GM18907 (cell line): Measurements from ENCODE around the gene ELN.
"Not testable (repeated sequence)": the region's sequence is repeated elsewhere in the genome, so short reads cannot be mapped to it uniquely, and the experiment has no call there.

Experiments used
- ATAC-seq: cut with Tn5 transposase; IDR thresholded peaks from one replicate; pipeline ENCODE4 v1.9.1; 2021; ENCODE audit warnings: mild to moderate bottlenecking, moderate library complexity; ENCODE audit not compliant: unreplicated experiment

Gene ELN

DNA sequence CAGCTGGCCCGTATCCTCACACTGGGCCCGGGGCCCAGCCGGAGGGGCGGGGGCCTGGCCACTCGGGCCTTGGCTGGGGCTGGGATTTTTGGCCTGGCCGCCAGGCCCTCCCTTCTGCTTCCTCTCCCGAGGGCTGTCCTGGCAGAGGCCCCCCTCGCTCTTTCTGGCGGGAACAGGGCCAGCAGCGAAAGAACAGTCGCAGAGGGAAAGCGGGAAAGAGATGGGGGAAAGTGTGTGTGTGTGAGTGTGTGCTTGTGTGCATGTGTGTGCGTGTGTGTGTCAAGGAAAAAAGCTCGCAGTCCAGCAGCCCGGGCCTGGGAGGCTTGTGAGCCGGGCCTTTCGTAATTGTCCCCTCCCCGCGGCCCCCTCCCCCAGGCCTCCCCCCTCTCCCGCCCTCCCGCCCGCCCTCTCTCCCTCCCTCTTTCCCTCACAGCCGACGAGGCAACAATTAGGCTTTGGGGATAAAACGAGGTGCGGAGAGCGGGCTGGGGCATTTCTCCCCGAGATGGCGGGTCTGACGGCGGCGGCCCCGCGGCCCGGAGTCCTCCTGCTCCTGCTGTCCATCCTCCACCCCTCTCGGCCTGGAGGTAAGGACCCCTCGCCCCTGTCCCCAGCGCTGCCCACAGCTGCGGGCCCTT, at the start of gene ELN:
Gene ELN, plus strand, starts transcription at position 491 of the 638 bp plus-strand sequence. Its CDS starts 15 bp downstream, at position 506.
- no peak for ATAC-seq

DNA sequence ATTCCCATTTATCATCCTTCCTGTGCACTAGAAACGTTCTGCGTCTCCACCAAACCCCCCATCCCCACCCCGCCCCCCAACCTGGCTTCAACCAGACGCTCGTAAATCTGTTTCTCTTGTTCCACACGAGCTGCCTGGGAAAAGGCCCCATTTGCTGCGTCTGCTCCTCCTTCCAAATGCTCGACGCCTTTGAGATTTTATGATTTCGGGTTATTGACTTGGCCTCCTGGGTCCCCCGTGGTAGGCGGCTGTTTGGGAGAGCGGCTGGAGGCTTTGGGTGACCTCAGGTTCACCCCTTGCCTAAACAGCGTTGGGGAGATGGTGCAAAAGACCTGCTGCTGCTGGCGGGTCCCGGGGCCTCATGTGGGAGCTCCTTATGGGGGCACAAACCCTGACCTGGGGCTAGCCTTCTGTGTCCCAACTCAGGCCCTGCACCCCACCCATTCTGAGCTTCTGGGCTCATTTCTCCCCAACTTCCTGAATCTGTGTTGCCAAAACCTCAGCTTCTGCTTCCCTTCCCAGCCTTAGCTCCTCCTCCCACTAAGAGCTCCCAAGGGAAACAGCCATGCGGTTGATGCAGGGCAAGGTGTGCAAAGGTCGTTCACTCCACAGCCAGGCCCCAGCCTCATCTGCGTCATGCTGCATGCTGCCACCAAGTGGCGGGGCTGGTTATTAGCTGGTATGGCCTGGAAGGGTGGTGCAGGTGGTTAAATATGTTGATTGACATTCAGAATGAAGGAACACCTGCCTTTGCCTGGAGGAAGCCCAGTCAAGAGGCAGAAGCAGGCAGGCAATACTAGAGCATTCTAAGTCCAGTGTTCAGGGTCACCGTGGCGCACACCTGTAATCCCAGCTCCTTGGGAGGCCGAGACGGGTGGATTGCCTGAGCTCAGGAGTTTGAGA, 49.1 kb upstream of the ELN start:
- no peak for ATAC-seq

DNA sequence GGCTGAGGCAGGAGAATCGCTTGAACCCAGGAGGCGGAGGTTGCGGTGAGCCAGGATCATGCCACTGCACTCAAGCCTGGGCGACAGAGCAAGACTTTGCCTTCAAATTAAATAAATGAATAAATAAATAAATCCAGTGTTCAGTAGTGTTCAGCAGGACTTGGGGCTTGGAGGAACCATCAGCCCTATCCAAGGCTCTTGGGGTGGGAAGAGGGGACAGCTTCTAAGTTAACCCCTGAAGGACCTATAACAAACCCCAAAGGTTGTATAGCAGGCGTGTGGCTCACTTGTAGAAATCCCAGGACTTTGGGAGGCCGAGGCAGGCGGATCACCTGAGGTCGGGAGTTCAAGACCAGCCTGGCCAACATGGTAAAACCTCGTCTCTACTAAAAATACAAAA, 48.3 kb upstream of the ELN start:
- not testable (repeated sequence) for ATAC-seq

DNA sequence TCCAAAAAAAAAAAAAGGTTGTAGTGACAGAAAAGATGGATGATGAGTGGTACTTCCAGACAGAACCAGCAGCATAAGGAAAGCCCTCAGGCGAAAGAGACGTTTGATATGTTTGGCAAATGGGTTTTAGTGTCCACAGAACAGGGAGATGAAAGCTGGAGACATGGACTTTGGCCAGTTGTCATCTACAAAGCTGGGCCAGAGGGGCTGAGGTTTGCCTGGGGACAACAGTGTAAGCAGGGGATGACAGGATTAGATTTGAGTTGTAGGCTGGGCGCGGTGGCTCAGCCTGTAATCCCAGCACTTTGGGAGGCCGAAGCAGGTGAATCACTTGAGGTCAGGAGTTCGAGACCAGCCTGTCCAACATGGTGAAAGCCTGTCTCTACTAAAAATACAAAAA, 47.8 kb upstream of the ELN start:
- ATAC-seq: no peak

DNA sequence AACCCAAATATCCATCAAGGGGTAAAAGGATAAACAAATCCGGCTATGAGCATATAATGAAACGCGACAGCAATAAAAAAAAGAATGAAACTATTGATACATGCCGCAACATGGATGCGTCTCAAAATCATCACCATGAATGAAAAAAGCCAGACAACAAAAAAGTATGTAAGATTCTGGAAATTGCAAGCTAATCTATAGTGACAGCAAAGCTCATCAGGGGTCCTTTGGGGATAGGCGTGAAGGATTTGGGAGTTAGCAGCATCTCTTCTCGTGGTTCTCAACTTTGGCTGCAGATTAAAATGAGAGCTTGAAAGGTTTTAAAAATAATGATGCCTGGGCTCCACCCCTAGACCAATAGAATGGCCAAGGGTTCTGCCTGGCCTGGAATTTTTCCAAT, 46.0 kb upstream of the ELN start:
- no peak for ATAC-seq

DNA sequence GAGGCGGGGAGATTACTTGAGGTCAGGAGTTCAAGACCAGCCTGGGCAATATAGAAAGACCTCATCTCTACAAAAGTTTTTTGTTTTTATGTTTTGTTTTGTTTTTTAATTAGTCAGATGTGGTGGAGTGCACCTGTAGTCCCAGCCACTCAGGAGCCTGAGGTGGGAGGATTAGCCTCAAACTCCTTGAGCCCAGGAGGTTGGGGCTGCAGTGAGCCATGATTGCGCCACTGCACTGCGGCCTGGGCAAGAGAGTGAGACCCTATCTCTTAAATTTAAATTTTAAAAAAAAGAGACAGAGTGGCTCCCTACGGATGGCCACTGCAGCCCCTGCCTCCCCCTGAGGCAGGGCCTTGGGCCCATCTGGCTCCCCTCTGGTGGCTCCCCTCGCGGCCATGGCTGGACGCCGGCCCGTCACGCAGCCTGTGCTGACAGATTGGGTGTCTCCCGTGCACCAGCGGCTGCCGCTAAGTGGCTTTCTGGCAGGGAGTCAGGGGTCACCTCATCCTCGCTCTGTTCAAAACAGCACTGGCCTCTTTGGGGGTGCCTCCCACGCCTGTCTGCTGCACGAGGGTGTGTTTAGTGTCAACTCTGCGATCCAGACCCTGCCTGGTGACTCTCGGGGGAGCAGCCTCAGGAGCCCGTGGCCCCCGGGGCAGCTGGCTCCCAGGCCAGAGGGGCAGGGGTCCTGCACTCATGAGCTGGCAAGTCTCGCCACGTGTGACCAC, 44.4 kb upstream of the ELN start:
- no peak for ATAC-seq

DNA sequence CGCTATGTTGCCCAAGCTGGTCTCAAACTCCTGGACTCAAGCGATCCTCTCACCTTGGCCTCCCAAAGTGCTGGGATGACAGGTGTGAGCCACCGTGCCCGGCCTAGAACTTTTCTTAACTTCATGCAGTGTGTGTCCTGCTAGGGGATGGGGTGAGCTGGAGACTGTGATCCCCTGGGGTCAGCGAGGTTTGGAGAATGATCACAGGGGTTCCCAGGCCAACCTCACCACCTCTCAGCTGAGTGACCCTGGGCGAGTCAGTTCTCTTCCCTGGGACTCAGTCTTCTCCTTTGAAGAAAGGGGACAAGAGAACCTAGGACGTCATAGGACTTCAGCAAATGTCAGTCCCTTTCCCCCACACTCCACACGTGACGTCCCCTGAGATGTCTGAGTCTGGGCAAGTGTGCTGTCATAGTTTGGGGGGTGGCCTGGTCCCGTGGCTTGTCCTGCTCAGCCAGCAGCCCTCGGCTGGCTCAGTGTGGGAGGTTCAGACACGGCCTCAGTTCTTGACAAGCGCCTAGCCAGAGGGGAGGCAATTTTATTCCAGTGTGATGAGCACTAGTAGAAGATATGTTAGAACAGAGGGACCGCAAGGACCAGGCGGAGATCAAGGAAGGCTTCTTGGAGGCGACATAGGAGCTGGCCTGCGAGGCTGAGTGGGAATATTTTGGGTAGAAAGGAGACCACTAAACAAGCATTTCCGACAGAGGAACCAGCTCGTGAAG, 43.3 kb upstream of the ELN start:
- no peak for ATAC-seq

DNA sequence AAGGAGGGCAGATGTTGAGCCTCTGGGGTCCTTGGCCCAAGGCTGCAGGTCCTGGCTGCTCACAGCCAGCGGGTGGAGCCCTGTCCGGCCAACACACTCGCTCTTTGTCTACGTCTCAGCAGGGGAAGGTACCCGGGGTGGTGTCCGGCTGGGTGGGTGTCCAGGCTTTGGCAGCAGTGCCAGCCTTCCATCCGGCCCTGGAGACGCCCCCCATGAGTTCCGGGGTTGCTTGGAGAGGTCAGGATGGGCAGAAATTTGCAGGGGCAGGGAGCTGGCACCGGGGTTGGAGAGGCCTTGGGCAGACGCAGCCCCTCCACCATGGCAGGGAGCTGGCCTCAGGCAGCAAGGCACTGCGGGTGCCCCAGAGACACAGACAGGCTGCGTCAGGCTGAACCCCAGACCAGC, 42.2 kb upstream of the ELN start:
- ATAC-seq: no peak

DNA sequence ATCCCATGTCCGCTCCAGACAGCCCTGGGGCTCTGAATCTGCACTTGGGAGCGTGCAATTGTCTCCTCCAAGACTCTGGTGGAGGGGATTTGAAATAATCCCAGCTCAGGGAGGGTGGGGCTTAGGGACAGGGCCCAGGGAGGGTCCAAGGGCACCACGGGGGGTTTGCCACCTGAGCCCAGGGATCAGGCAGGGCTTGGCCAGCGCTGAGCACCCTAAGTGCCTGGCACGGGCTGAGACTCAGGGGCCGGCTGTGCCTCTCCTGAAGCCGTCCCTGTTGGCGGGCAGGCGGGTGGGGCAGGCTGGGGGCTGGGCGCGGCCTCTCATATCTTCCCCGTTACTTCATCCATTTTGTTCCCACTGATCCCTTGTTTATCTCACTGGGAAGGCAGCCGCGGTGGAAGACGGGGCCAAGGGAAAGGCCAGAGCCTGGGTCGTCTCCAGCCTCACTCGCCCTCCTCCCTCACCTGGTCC, 41.8 kb upstream of the ELN start:
- ATAC-seq: no peak

DNA sequence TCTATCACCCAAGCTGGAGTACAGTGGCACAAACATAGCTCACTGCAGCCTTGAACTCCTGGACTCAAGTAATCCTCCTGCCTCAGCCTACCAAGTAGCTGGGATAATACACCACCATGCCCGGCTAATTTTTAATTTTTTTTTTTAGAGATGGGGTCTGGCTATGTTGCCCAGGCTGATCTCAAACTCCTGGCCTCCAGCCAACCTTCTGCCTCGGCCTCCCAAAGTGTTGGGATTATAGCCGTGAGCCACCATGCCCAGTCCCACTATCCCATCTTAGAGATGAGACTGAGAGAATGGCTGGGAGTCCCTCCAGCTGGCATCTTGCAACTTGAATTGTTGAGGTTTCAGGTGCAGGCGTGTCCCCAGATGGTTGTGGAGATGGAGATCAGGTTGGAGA, 40.7 kb upstream of the ELN start:
- no peak for ATAC-seq

DNA sequence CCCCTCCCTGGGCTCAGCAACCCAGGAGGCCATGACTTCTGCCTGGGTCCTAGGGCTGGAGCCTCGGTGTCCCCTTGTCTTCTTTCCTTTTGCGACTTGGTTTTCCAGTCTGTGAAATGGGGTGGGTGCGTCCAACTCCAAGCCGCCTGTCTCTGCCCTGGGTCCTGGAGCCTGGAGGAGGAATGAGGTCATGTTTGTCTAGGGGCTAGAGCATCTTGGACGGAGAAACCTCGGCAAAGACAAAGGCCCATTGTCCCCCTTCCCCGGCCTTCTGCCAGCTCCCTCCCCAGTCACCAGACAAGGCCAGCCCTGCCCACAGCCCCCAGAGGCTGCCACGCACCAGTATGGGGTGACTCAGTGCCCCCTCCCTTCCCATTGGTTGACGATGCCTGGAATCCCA, 39.8 kb upstream of the ELN start:
- ATAC-seq: no peak

DNA sequence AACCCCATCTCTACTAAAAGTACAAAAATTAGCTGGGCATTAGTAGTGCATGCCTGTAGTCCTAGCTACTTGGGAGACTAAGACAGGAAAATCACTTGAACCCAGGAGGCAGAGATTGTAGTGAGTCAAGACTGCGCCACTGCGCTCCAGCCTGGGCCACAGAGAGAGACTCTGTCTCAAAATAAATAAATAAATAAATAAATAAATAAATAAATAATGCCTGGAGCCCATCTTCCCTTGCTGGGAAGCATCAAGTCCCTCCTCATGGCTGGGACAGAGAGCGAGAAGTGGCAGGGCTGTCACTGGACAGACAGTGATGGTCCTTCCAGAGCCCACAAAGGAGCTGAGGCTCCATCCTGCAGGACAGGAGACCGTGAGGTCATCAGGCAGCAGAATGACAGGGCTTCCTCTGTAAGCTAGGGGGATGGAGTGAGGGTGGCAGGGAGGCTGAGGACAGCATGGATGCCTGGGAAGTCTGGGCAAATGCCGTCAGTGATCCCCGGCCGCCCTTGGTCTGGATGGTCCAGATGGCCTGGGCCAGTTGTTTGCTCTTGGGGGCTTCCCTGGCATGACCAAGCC, 36.4 kb upstream of the ELN start:
- no peak for ATAC-seq

DNA sequence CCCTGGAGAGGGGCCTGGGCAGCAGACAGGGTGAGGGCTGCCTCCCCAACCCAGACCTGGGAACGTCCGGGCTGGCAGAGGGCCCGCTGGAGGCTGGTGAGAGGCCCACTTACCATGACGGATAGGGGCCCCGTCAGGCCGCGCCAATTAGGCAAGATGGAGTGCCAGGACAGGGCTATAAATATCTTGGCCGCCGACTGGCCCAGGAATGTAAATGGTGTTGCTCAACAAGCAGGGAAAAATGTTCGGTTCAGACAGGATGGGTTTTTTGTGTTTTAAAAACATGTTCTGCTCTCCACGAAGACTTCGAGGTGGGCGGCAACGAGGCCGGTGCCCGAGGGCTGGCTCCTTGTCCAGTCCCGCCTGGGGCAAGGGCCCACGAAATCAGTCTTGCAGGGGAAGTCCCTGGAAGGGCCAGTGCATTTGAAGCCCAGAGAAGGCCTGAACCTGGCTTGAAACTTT, 35.8 kb upstream of the ELN start:
- no peak for ATAC-seq

DNA sequence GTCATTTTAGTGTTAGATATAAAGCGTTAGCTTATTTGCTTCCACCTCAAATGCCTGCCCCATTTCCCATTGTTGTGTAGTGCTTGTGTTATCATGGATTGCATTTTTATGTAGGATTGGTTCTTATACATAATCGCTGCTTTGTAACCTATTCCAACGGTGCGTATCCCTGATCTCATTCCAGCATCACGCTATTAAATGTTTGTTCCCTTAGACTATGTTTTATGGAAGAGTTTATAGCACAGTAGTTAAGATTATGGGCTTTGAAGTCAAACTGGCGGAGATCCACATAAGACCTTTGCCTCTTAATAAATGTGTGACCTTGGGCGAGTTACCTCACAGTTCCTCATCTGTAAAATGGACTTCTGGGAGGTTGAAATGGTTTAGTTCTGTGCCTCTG, 34.0 kb upstream of the ELN start:
- no peak for ATAC-seq

DNA sequence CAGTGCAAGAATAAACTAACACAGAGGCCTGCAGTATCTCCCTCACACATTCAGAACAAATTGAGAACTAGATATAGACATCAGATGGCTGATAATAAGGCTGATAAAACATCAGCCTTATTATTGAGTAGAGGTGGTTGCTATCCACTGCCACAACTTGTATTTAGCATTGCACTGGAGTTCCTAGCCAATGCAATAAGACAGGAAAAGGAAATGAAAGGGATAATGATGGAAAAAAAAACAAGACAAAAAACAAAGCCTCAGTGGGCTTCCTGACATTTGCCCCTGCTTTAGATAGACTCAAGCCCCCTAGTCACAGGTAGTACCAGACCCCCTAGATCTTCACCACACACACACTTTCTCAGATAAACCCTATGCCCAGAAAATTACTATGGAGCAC, 33.2 kb upstream of the ELN start:
- no peak for ATAC-seq

DNA sequence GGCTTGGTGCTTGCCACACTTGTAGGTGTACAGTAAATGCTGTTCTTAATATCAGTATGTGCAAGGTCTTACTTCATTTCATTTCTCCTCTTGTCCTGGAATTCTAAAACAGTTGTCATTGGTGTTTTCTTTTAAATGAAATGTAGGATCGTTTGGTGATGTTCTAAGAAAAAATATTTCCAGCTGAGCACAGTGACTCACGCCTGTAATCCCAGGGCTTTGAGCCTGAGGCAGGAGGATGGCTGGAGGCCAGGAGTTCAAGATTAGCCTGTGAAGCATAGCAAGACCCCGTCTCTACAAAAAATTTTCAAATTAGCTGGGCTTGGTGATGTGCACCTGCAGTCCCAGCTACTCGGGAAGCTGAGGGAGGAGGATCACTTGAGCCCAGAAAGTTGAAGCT, 32.6 kb upstream of the ELN start:
- ATAC-seq: no peak

DNA sequence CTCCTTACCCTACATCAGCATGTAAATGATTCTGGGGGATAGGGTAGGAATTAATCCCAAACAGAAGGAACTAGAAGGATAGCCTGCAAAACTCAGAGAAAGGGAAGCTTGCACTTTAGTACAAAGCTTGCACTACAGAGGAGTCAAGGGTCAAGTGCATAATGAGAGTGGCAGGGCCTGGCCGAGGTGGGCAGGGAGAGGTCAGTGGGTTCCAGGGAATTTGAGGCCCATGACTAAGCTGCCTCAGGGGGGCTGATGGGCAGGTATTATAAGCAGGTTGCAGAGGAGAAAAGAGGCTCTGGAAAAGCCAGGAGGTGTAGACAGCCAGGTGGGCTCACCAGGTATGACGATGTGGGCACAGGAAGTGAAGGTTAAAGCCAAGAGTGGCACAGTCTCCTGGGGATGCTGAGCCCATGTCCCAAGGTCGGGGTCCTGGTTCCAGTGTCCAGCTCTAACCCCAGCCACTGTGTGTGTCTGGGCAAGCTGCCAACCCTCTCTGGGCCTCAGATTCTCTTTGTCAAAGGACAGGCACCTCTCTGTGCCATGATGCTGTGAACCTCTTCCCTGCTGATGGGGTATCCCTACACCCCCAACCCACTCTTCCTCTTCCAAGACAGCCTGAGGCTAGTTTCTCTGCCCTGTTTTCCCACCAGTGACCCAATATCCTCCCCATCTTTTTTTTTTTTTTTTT, 32.0 kb upstream of the ELN start:
- ATAC-seq: no peak

DNA sequence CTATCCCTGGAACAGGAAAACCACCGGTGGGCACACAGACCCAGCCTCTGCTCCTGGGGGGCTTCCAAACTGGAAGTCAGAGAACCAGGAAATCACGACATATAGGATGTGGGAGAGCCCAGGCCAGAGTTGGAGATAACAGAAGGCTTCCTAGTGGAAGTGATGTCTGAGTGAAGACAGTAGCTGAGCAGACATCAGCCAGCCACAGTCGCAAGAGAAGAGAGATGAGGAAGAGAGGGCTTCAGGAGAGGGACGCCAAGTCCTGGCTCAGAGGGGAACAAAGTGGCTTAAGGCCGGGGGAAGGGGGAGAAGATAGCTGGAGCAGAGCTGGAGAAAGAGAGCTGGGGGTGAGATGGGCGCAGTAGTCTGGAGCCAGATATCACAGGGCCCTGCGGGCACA, 30.9 kb upstream of the ELN start:
- ATAC-seq: no peak

DNA sequence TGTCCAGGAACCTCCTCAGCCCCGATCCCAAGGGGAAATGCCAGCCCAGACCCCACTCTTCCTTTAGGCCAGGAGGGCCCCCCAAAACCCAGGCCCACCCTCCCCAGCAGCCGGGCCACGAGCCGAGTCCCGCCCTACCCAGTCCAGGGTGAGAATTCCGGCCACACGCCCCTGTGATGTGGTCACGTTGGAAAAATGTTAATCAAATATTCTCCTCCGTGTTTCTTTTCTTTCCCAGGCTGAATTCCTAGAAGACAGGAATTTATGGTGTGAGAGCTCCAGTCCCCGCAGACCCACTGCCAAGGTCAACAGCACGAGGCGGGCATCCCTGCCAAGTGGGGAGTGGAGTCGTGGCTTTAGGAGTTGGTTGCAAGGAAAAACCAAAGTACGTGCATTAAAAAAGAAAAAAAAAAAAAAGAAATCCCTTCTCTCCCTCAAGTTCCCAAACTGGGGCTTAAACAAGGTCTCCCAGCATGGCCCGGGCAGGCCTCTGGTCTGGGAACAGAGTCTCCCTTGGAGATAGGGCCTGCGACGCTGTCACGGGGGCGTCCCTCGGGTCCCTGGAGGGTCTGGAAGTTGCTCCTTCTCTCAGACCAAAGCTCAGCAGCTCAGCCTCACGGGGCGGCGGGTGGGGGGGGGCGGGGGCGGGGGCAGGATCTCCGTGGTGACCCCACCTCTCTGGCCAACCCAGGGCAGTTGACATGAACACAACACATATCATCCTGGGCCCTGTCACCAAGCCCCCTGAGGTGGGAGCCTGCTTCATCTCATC, 28.1 kb upstream of the ELN start:
- ATAC-seq: no peak
